Measurements from ENCODE around the gene C1QL4.
"Not testable (repeated sequence)": the region's sequence is repeated elsewhere in the genome, so short reads cannot be mapped to it uniquely, and the experiment has no call there.

The C1QL4 gene

GRCh38 chr12:49322708-49323523, 14.1 kb downstream of the C1QL4 start, which contains the start of gene TROAP:
Gene TROAP (plus strand): TSS chr12:49323255. CDS start chr12:49323609, 354 bp downstream.
- Histone ChIP-seq H3K9me3 (ENCODE audit: control insufficient read depth, insufficient read depth, low read length) (no peaks in the 10 kb centered on the region), H3K4me3 (ENCODE audit: low read length) (peak within 1 kb of the TSS; percentile 87), H4K20me1 (ENCODE audit: control insufficient read depth, insufficient read depth, low read depth, low read length) (no peaks in the 10 kb centered on the region), H3K4me2 (ENCODE audit: low read length) (peak within 1 kb of the TSS; percentile 78), H3K36me3 (ENCODE audit: control insufficient read depth, low read length) (peaks cover 42% of the 10 kb centered on the region), H3K9me2 (replicated peaks; ENCODE audit: control insufficient read depth, low read length) (no peaks in the 10 kb centered on the region), H3F3A (ENCODE audit: control insufficient read depth, insufficient read depth) (no peaks in the 10 kb centered on the region), H3K27me3 (ENCODE audit: control insufficient read depth, low read length) (no peaks in the 10 kb centered on the region), H3K79me2 (ENCODE audit: control insufficient read depth, low read length) (peaks cover 23% of the 10 kb centered on the region), H3K27ac (ENCODE audit: low read depth, low read length) (peak within 1 kb of the TSS; percentile 45), H3K4me1 (ENCODE audit: control insufficient read depth, low read length) (peaks cover 20% of the 10 kb centered on the region)
- TF ChIP-seq EZH2phosphoT487 (IDR thresholded peaks at IDR 0.05; ENCODE audit: borderline replicate concordance, low read length) (no peak), CTCF (IDR thresholded peaks at IDR 0.05; ENCODE audit: low read depth, low read length, poor library complexity, severe bottlenecking) (no peak)

GRCh38 chr12:49322367-49322707, 14.7 kb downstream of the C1QL4 start:
- H3K36me3 ChIP-seq (ENCODE audit: control insufficient read depth, low read length): peaks cover 40% of the 10 kb centered on the region
- peaks cover 23% of the 10 kb centered on the region for H3K79me2 ChIP-seq (ENCODE audit: control insufficient read depth, low read length)
- no peaks in the 10 kb centered on the region for H3F3A ChIP-seq (ENCODE audit: control insufficient read depth, insufficient read depth)
- H3K4me1 ChIP-seq (ENCODE audit: control insufficient read depth, low read length): peaks cover 20% of the 10 kb centered on the region
- H3K4me2 ChIP-seq (ENCODE audit: low read length): peak overlapping the region; percentile 78
- TF ChIP-seq CTCF (IDR thresholded peaks at IDR 0.05; ENCODE audit: low read depth, low read length, poor library complexity, severe bottlenecking): no peak
- no peak for TF ChIP-seq EZH2phosphoT487 (IDR thresholded peaks at IDR 0.05; ENCODE audit: borderline replicate concordance, low read length)
- H3K9me2 ChIP-seq (replicated peaks; ENCODE audit: control insufficient read depth, low read length): no peaks in the 10 kb centered on the region
- peak overlapping the region; percentile 87 for H3K4me3 ChIP-seq (ENCODE audit: low read length)
- H3K27me3 ChIP-seq (ENCODE audit: control insufficient read depth, low read length): no peaks in the 10 kb centered on the region
- H4K20me1 ChIP-seq (ENCODE audit: control insufficient read depth, insufficient read depth, low read depth, low read length): no peaks in the 10 kb centered on the region
- no peaks in the 10 kb centered on the region for H3K9me3 ChIP-seq (ENCODE audit: control insufficient read depth, insufficient read depth, low read length)
- peak overlapping the region; percentile 19; the same call in 1 of the 2 replicates for H3K27ac ChIP-seq (ENCODE audit: low read depth, low read length)

GRCh38 chr12:49320411-49321103, 16.4 kb downstream of the C1QL4 start:
- not testable (repeated sequence) for H3K27me3 ChIP-seq (ENCODE audit: control insufficient read depth, low read length); H3K4me3 ChIP-seq (ENCODE audit: low read length)

GRCh38 chr12:49317118-49317517, 19.9 kb downstream of the C1QL4 start:
- H3K4me1 ChIP-seq (ENCODE audit: control insufficient read depth, low read length); H4K20me1 ChIP-seq (ENCODE audit: control insufficient read depth, insufficient read depth, low read depth, low read length); H3K9me2 ChIP-seq (replicated peaks; ENCODE audit: control insufficient read depth, low read length); H3K79me2 ChIP-seq (ENCODE audit: control insufficient read depth, low read length); H3K27ac ChIP-seq (ENCODE audit: low read depth, low read length); H3F3A ChIP-seq (ENCODE audit: control insufficient read depth, insufficient read depth); H3K36me3 ChIP-seq (ENCODE audit: control insufficient read depth, low read length); H3K4me2 ChIP-seq (ENCODE audit: low read length); H3K4me3 ChIP-seq (ENCODE audit: low read length); H3K27me3 ChIP-seq (ENCODE audit: control insufficient read depth, low read length); H3K9me3 ChIP-seq (ENCODE audit: control insufficient read depth, insufficient read depth, low read length): not testable (repeated sequence)

More at GRCh38 chr12:49320411-49321103, 16.4 kb downstream of the C1QL4 start:
- Histone ChIP-seq H3K79me2 (ENCODE audit: control insufficient read depth, low read length) (peaks cover 20% of the 10 kb centered on the region), H3K36me3 (ENCODE audit: control insufficient read depth, low read length) (peaks cover 22% of the 10 kb centered on the region), H3K4me1 (ENCODE audit: control insufficient read depth, low read length) (peaks cover 20% of the 10 kb centered on the region)
- H3K27ac ChIP-seq (ENCODE audit: low read depth, low read length); H3F3A ChIP-seq (ENCODE audit: control insufficient read depth, insufficient read depth); H3K9me3 ChIP-seq (ENCODE audit: control insufficient read depth, insufficient read depth, low read length); H3K4me2 ChIP-seq (ENCODE audit: low read length); H4K20me1 ChIP-seq (ENCODE audit: control insufficient read depth, insufficient read depth, low read depth, low read length); H3K9me2 ChIP-seq (replicated peaks; ENCODE audit: control insufficient read depth, low read length): not testable (repeated sequence)
